GDM1 (cell line): ENCODE data around the gene TACC2.
"Not testable (repeated sequence)": the region's sequence is repeated elsewhere in the genome, so short reads cannot be mapped to it uniquely, and the experiment has no call there.

Experiments used
- DNase-seq: peaks from one replicate; lab custom pipeline; 2025; lab: John Stamatoyannopoulos, UW

The TACC2 gene

DNA sequence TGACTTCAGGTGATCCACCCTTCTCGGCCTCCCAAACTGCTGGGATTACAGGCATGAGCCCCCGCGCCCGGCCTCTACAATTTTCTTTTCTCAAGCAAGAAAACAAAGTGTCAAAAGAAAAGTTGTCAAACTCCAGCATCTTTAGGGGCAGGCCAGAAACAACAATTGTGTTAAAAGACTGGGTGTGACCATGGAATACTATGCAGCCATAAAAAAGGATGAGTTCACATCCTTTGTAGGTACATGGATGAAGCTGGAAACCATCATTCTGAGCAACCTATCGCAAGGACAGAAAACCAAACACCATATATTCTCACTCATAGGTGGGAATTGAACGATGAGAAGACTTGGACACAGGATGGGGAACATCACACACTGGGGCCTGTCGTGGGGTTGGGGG, 34.3 kb downstream of the TACC2 start:
- not testable (repeated sequence) for DNase-seq

DNA sequence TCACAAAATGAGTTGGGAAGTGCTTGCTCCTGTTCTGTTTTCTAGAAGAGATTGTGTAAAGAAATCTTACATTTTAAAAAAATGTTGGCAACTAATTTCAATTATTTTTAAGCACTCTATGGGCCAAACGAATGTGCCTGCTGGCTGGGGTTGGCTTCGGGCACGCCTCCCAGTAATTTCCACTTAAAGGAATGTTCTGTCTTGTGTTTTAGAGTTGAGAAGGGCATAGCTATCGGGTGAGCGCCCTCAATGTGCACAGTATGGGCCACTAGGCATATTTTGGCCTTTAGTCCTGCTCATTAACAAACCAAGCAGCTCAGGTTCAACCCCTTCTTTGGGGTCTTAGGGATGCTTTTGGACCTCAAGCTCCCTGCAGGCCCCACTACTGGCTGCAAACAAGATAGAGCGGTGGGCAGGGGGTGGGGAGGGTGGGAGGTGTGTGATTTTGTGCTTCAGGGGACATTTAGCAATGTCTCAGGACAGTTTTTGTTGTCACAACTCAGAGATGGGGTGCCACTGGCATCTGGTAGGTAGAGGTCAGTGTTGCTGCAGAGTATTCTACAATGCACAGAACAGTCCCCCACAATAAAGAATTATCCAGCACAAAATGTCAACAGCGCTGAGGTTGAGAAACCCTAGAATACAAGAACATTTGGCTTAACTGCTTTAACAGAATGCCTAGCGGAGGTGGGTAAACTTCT, 40.7 kb downstream of the TACC2 start:
- no peak for DNase-seq

DNA sequence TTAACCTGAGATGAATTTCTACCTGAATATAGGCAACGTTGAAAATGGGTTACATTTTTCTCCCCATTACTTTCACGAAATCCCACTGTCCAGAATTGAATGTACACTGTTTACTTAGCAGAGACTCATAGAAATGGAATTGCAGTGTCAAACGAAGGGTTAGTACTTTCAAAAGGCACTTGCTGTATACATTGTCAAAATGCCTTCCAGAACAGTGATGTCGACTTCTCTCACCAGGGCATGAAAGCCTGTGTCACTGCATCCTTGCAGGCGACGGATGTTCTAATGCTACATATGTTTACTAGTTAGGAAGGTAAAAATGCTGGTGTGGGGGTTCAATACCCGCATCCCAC, 41.2 kb downstream of the TACC2 start:
- DNase-seq: no peak

DNA sequence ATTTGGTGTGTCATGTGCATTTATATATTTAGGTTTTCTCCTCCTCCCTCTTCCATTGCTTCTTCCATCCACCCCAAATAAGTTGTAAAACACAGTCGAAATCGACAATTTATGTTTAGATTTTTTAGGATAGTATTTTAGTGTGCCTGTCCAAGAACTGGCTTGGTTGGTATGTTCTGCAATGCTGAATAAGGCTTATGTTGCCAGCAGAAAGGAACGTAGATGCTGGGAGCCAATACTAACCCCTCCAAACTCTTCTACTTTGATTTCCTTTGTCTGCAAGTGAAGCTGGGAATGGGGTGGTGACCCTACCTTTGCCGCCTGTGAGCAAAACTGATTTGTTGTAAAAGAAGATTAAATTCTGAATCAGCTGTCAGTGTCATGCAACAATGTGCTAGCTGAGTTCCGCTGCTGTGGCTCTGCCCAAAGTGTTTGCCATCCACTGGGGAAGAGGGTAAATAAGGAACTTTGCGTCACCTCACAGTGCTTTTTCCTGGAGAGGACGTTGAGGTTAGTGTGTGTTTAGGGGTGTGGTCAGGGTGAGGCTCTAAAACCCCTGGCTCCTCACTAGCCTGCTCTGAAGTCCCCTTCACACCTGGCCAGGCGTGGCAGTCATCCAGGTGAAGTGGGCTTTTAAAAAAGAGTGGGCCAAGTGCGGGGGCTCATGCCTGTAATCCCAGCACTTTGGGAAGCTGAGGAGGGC, 44.4 kb downstream of the TACC2 start:
- no peak for DNase-seq

DNA sequence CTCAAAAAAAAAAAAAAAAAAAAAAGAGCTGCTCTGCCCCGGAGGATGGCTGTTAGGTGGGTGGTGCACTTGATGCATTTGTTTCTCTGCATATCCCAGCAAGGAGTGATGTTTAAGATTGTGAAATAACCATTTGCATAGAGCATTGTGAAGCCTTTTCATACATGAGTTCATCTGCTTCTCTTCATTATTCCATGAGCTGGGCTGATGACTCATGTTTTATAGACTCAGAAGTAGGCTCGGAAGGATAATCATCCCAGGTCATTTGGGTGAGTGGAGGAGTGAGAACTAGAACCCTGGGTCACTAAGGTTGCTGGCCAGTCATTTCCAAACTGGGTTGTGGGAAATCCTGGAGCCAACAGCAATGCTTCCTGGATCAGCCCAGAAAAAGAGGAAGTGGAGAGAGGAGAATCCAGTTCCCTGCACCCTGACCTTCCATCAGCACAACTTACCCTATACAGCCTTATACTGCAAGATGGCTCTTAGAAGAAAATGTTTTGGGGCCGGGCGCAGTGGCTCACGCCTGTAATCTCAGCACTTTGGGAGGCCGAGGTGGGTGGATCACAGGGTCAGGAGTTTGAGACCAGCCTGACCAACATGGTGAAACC, 45.3 kb downstream of the TACC2 start:
- no peak for DNase-seq

DNA sequence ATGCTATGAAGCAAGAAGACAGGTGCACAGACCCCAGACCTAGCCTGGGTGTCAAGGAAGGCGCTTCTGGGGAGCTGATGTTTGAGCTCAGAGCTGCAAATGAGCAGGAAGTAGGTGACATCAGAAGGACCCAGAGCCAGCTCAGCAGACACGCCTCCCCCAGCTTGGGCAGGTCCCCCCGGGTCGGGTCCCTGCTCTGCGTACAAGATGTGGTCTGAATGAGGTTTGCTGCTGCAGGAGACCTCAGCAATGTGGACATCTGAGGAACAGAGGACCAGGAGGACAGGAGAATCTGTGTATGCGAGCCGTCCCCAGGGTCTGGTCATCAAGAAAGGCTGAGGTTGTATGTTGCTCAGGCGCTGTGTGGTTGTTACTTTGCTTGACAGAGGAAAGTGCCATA, 51.8 kb downstream of the TACC2 start:
- DNase-seq: no peak

DNA sequence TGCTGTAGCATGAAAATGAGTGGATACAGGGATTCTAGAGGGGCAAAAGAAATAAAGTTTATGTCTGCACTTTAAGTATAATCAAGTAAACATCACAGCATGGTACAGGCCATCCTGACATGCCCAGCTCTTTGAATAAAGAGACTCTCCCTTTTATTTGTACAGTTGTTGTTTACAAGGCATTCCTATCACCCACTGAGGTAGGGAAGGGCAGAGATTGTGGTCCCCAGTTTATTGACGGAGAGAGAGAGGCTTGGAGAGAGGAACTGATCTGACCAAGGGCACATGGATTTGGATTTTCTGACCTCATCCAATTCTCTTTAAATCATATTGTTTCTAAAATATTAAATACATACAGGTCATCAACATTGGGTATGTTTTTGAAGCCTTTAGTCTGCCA, 53.9 kb downstream of the TACC2 start:
- DNase-seq: no peak

DNA sequence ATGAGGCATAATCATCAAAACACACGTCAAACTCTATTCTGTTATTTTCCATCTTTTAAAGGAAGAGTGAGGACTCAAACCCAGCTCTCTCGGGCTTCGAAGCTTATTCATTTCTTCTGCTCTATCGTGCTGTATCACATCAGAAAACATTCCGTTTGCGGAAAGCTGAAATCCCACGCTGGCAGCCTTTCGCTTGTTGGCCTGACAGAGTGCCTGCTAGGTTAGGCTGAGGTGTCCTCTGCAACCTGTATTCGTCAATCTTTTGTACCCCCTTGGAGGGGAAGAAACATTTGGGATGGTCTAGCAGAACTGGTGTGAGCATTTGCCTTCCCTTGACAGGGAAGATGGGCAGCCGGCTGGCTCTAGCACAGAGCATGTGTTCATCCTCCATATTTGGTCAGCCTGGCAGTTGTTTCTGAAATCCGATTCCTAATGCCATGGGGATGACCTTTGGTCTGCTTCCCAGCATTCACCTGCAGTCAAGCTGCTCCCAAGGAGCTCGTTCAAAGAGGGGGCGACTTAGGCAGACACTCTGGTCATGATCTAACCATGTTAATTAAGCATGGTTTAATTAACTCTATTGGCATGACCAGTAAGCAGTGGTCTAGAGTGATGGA, 55.2 kb downstream of the TACC2 start:
- no peak for DNase-seq

DNA sequence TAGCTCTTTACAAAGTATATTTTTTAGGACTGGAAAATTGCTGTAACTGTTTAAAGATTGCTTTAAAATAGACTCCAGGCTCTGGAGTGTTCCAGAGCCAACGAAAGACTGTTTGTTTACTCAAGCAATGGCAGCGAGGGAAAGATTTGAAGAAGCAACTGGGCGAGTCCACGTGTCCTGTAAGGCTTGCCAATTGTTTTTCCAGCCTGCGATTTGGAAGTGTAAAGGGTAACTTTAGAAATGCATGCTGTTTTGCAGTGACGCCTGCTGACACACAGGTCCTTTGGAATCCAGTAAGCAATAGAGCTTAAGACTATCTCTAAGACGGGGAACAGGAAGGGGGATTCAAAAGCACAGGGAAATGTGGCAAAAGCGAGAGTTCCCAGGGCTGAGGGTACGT, 55.8 kb downstream of the TACC2 start:
- no peak for DNase-seq

DNA sequence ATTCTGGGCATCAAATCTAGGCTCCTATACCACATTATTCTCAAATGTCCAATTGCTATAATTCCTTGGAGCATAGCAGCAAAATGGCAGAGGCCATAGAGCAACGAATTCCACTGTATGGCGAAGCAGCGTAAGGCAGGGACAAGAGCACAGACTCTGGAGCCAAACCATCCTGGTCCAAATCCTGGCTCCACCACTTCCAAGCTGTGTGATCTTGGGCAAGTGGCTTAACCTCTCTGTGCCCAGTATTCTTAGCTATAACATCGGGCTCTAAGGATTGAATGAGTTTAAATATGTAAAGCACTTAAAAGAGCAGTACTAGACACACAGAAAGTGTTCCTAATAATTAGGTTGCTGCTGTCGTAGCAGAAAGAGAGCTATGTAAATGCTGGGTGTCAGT, 56.2 kb downstream of the TACC2 start:
- no peak for DNase-seq

DNA sequence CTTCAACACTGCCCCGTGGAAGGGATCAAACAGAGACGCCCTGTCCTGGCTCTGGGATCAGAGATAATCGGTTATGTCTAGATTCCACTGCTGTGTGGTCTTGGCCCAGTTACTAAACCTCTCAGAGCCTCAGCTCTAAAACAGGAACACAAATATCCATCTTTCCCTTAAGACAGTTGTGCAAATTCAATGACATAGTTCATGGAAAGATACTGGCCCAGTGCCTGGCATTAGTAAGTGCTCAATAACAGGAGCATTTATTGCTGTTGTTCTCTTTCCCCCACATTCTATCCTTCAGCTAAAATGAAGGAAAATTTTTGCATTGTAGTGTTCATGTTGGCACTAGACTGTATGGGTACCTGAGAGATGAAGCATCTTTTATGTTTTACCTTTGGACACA, 58.6 kb downstream of the TACC2 start:
- DNase-seq: no peak

DNA sequence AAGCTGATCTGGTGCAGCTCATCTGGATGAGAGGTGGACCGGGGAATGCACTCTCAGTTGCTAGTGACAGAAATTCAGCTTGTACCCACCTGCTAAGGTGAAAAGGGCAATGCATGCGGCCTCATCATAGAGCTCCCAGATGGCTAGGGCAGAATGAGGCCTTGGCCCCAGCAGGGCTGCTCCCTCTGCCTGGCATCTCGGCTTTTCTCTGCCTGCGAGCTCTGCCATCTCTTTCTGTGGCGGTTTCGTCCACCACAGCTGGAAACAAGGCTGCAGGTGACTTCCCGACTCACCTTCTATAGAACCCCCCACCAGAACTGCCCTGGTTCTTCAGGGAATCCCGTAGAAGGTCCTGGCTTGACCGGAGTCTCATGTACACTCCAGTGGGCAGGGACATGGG, 60.1 kb downstream of the TACC2 start:
- DNase-seq: no peak

DNA sequence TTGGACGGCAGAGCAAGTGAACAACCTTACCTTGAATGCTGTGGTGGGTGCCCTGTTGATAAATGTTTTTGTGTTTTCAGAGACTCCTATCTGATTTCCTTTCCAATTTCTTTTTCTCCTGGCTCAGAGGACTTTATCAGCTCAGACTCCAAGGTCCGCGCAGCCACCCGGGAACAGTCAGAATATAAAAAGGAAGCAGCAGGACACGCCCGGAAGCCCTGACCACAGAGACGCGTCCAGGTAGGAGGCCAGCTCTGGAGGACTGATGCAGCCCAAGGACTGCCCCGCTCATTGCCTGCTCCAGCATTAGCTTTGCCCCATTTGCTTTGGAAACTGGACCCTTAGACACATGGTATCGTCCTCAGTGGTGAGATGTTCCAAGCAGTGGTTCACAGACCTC, 61.3 kb downstream of the TACC2 start:
- no peak for DNase-seq

DNA sequence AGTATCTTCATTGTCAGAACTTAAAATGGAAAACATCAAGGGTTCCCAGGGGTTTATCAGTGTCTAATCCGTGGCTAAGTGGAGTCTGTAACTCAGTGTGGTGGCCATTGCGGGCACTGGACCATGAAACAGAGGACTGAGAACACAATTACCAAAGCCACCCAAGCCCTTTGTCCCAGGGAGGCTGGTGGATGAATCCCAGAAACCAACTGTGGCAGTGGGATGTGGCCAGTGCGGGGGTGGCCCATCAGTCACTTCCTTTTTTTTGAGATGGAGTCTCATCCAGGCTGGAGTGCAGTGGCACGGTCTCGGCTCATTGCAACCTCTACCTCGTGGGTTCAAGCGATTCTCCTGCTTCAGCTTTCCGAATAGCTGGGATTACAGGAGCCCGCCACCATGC, 61.8 kb downstream of the TACC2 start:
- no peak for DNase-seq

DNA sequence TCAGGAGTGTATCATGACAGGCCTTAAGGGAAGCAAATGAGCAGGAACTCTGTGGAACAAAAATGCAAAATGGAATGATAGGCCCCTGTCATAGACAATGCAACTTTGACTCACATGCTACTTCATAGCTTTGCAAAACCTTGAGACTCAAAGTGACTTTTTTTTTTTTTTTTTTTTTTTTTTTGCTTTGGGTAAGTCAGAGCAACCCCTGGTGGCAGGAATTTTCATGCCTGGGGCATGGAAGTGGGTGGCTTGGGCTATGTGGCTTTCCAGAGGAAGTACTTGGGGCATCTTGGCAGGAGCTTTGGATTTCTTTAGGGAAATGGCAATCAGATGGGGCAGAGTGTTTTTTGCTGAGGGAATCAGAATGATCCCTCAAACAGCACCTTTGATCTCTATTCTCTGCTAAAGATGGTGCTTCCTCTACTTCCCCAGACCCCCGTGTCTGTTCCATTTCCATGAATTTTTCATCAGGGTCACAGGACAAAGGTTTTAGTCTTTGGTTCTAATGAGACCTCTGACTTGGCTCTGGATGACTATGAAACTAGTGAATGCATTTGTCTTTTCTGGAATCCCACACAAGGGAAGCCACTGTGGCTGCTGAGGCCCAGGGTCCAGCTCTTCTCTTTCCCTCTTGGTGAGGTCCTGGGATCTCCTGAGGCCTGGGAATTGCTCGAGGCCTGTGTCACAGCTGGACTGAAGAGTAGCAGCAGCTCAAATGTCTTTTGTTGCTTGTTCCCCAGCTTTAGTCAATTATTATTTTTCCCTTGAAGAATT, 62.8 kb downstream of the TACC2 start:
- no peak for DNase-seq

DNA sequence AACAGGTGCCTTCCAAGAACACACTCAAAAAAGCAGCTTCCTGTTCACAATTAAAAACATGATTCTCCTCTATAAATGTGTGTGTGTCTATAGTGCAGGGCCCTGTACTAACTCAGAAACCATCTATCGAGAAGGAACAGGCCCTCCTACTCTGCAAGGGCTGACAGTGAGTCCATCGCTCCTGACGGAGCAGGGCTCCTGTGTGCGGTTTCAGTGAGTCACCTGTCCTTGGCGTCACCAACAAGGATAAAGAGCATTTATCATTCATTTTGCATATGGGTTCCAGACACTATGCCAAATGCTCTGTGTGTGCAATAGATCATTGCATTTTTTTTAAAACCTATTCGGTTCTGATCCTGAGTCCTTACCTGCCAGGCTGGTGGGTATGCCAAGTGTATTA, 63.7 kb downstream of the TACC2 start:
- DNase-seq: no peak

DNA sequence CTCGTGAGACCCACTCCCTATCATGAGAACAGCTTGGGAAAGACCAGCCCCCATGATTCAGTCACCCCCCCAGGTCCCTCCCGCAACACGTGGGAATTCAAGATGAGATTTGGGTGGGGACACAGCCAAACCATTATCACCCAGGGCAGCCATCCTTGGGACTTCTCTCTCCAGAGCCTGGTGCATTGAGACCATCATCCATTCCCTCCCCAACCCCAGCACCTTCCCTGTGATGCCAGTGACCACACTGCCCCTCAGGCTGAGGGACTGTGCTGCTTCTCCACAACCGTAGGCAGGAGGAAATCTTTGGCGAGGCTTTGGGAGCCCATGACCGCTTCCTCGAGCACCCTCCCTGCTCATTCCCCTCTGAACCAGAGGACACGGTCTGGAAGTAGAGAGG, 64.4 kb downstream of the TACC2 start:
- no peak for DNase-seq

DNA sequence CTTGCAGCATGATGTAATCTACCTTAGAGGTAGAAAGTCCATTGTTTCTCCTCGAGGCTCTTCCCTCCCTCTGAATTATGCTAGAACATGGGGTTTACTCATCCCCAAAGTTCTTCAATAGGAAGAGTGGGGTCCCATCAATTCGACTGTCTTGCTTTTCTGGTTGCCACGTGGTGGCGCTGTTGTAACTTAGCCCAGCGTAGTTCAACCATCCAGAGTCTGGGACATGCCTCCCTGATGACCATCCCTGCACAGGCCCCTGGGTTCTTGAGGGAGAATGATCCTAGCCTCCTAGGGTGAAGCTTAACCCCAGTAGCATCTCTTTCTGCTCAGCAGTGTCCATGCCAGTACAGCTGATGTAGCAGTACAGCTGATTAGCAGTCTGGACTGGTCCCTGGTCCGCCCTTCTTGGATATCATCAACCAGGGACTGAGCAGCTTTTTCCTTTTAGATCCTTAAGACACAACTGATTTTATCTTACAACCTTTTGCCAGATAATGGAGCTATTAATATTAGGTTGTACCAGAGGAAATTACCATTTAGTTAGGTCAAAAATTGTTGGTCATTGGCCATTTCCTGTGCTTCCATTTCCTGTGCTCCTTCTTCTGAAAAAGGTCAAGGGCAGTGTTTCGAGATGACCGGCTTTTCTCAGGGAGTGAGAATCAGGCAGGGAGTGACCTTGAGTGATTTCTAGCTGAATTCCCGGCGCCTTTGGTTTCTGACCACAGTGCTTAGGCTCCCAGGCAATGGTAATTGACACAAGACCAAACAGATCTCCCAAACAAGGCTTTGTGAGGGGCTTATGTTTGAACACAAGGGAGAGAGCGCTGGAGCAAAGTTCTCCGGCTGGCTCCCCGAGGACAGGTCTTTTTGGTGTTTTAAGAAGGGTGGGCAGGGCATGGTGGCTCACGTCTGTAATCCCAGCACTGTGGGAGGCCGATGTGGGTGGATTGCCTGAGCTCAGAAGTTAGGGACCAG, 65.4 kb downstream of the TACC2 start:
- no peak for DNase-seq

DNA sequence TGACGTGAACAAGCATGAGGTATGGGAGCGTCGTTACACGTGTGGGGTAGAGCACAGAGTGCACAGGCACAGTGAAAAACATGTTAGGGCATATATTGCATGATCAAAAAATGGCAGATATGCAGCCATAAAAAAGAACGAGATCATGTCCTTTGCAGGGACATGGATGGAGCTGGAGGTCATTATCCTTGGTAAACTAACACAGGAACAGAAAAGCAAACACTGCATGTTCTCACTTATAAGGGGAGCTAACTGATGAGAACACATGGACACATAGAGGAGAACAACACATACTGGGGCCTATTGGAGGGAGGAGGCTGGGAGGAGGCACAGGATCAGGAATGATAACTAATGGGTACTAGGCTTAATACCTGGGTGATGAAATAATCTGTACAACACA, 66.3 kb downstream of the TACC2 start:
- no peak for DNase-seq

DNA sequence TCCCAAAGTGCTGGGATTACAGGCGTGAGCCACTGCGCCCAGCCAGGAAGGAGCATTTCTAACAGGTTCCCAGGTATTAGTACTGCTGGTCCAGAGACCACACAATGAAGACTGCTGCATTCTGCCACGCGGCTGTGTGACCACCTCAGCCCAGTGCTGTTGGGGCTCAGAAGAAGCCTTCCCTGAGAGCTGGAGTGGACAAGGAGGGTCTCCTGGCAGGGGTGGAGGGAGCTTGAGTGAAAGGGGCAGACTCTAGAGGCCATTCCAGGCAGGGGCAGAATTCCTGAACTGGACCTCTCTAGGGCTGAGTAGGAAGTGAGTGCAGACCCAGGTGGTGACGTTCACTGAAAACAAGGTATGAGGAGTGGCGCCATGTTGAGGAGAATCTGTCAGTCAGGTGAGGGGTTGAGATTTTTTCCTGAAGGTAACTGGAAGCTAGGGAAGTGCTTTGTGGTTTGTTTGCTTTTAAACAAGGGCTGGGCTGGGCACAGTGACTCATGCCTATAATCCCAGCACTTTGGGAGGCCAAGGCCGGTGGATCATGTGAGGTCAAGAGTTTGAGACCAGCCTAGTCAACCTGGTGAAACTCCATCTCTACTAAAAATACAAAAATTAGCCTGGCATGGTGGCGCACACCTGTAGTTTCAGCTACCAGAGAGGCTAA, 67.6 kb downstream of the TACC2 start:
- DNase-seq: no peak
